Peyer's patch (tissue), 4 donors: ENCODE data around the gene ARMC9. TPM values are rescaled to one million over a fixed set of nuclear protein-coding genes. Genes with fewer than 3 reads are reported as not detected.

Experiments used
- DNase-seq, 3 donors: peaks; one replicate each; pipeline ENCODE4 v3.0.0-alpha.2; 2017 to 2019
- H3K27ac ChIP-seq, 4 donors: fragments of 200-600 bp; sonication (generic); one replicate each; pipeline ENCODE4 v1.5.1; 2016 to 2019
- H3K27me3 ChIP-seq, 2 donors: fragments of 200-600 bp; sonication (generic); one replicate each; pipeline ENCODE4 v1.5.1; 2019
- H3K36me3 ChIP-seq, 3 donors: fragments of 200-600 bp; sonication (generic); one replicate each; pipeline ENCODE4 v1.5.1; 2016 to 2019
- H3K4me1 ChIP-seq, 4 donors: fragments of 200-600 bp; sonication (generic); one replicate each; pipeline ENCODE4 v1.5.1; 2016 to 2019
- H3K4me3 ChIP-seq, 4 donors: fragments of 200-600 bp; sonication (generic); 1 replicate in 3 of 4; 2 replicates in 1 of 4; pipeline ENCODE4 v1.5.1; 2016 to 2019; ENCODE audit warnings: mild to moderate bottlenecking in 1 of 4
- H3K9me3 ChIP-seq, 4 donors: fragments of 200-600 bp; sonication (generic); one replicate each; pipeline ENCODE4 v1.5.1; 2016 to 2019; ENCODE audit warnings: mild to moderate bottlenecking in 1 of 4
- POLR2A ChIP-seq, 2 donors: fragments of 450-650 bp; IDR thresholded peaks; one replicate each; pipeline ENCODE4 v1.5.1; 2017; ENCODE audit warnings: antibody characterized with exemption in 2 of 2, mild to moderate bottlenecking in 2 of 2, moderate library complexity in 2 of 2
- total RNA-seq, 4 donors: library from RNA; depleted of rRNA; stranded (reverse); fragments of >200 nt; gene quantifications; one replicate each; pipeline ENCODE4 v1.1.0, GENCODE V29; 2016
- TF ChIP-seq, protein P1 (sequence below), 6 experiments: fragments of 450-650 bp in 4 of 6; fragments of 200-600 bp in 2 of 6; sonication (generic) in 1 of 6; IDR thresholded peaks; one replicate each; pipeline ENCODE4 v1.5.1; 2017 to 2019; ENCODE audit warnings: antibody characterized with exemption in 6 of 6, mild to moderate bottlenecking in 3 of 6, moderate library complexity in 1 of 6

ARMC9 gene
- total RNA-seq, 4 donors from 2014 or later: 3.3 to 15.7 (median 10.5) TPM

DNA sequence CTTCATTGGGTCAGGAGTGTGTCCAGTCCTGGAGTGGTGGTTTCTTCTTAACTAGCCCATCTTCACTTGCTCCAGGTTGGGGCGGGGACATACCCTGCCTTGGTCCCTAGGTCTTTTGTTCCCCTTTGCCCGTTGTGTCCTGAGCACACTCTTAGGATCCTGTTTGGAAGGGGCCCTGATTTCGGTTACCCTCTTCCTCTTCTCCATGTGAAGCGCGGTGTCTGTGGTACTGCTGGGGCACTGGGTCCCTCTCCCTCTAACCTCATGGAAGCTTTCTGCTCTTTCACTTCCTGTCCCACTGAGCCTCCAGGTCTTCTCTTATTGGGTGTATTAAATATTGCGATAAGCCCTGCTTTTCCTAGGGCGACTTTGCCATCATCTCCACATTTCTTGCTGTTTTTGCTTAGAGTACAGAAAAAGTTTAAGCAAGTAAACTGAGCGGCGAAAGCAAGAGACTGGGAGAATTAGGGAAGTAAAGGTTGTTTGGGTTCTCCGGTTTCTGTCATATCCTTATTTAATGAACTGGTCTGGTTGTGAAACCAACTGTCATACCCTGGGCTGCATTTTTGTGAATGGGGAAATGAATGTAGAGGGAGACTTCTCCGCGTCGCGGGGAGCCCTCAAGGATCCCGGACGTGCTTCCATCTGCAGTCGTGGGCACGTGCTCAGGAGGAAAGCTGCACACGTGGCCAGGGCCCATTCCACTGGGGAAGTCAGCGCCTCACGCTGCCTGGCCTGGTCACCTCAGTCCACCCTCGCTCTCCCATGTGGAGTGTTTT is 123.3 kb downstream of the ARMC9 start:
- TF ChIP-seq POLR2A (IDR thresholded peaks at IDR 0.05): no peak
- TF ChIP-seq, protein P1, sequence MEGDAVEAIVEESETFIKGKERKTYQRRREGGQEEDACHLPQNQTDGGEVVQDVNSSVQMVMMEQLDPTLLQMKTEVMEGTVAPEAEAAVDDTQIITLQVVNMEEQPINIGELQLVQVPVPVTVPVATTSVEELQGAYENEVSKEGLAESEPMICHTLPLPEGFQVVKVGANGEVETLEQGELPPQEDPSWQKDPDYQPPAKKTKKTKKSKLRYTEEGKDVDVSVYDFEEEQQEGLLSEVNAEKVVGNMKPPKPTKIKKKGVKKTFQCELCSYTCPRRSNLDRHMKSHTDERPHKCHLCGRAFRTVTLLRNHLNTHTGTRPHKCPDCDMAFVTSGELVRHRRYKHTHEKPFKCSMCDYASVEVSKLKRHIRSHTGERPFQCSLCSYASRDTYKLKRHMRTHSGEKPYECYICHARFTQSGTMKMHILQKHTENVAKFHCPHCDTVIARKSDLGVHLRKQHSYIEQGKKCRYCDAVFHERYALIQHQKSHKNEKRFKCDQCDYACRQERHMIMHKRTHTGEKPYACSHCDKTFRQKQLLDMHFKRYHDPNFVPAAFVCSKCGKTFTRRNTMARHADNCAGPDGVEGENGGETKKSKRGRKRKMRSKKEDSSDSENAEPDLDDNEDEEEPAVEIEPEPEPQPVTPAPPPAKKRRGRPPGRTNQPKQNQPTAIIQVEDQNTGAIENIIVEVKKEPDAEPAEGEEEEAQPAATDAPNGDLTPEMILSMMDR (IDR thresholded peaks at IDR 0.05): no peak
- Histone ChIP-seq H3K9me3 (no peaks in the 10 kb centered on the region), H3K36me3 (no peaks in the 10 kb centered on the region), H3K4me1 (peaks cover 0 to 7% (median 0%) of the 10 kb centered on the region in 4 donors), H3K27ac (no peak overlapping the region), H3K27me3 (no peaks in the 10 kb centered on the region), H3K4me3 (no peak overlapping the region)
- DNase-seq: peak in 1 of 3 donors; percentile 58

DNA sequence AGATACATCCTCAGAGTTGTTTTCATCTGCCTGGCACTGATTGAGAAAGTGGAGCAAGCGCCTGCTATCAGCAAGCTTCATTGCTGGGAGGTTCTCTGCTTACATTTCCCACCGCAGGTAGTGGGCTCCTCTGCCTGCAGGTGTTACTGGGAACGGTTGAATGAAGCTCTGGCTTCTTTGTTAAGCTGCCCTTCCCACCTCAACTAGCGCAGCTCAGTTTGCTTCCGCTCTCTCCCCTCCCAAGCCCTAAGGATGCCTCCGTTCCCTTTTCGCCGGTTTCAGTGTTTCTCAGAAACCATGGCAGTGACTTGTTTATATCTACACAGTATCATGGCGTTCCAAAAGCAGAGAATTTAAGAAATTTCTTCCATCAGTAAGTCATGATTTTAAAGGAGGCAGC is 124.9 kb downstream of the ARMC9 start:
- TF ChIP-seq POLR2A (IDR thresholded peaks at IDR 0.05): no peak
- TF ChIP-seq, protein P1 (IDR thresholded peaks at IDR 0.05): no peak
- Histone ChIP-seq H3K27ac (no peak overlapping the region), H3K4me1 (peaks cover 0 to 7% (median 0%) of the 10 kb centered on the region in 4 donors), H3K9me3 (no peaks in the 10 kb centered on the region), H3K36me3 (no peaks in the 10 kb centered on the region), H3K4me3 (no peak overlapping the region), H3K27me3 (no peaks in the 10 kb centered on the region)
- DNase-seq: no peak

DNA sequence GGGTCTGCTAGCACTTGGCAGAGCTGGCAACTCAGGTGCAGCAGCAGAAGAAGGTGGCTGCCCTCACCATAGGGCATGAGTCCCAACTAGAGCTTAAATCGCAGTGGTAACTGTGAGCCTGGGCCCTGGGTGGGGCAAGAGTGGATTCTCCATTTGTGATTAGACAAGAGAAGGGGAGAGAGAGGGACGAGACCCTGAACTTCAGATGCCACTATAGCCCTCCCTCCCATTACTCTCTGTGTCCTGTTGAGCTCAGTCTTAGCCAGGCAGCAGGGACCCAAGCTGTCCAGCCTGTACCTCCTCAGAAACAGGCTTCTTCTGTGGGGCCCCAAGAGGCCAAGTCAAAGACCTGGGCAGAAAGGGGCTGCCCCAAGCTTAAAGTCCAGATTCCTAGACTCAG is 127.4 kb downstream of the ARMC9 start:
- TF ChIP-seq, protein P1 (IDR thresholded peaks at IDR 0.05): no peak
- TF ChIP-seq POLR2A (IDR thresholded peaks at IDR 0.05): no peak
- peak in 1 of 3 donors; percentile 25 for DNase-seq

DNA sequence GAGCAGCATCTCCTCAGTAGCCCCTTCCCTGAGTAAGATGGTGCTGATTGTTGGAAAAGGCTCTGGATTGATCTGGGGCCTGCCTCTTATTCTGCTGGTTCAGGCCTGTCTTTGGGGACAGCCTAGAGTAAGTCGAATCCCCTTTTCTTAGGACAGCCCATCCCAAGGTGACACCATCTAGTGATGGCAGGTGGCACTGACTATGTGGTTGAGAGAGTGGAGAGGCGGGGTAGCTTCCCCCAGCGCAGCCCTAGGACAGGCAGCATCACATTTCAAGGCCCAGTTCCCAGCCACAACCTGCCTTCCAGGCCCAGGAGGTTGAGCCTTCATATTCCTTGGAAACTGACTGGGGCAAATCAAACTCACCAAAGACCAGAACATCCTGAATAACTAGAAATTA is 128.0 kb downstream of the ARMC9 start:
- Histone ChIP-seq H3K27me3 (no peaks in the 10 kb centered on the region), H3K36me3 (no peaks in the 10 kb centered on the region), H3K9me3 (no peaks in the 10 kb centered on the region), H3K4me1 (no peaks in the 10 kb centered on the region), H3K27ac (no peak overlapping the region), H3K4me3 (no peak overlapping the region)
- TF ChIP-seq, protein P1 (IDR thresholded peaks at IDR 0.05): no peak
- TF ChIP-seq POLR2A (IDR thresholded peaks at IDR 0.05): no peak
- peak in 1 of 3 donors; percentile 16 for DNase-seq

More for the DNA sequence above, 127.4 kb downstream of the ARMC9 start:
- Histone ChIP-seq H3K27me3 (no peaks in the 10 kb centered on the region), H3K36me3 (no peaks in the 10 kb centered on the region), H3K27ac (no peak overlapping the region), H3K9me3 (no peaks in the 10 kb centered on the region), H3K4me1 (no peaks in the 10 kb centered on the region), H3K4me3 (no peak overlapping the region)

DNA sequence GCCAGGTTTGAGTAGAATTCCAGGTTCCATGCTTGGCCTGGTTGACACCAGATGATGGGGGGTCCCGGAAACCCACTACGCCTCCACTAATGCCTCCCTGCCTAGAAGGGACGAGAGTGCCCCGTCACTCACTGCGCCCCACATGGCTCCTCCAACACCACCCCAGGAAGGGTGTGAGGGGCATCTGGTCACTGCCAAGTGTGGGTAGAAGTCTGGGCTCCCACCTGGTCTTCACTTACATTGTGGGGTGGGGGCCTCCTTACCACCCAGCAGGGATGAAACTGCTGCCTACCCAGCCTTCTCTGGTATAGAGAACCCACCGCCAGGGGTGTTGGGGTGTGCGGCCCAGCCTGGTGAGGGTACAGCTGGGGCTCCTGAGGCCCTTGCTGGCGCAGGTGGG is 131.9 kb downstream of the ARMC9 start:
- H3K36me3 ChIP-seq: no peaks in the 10 kb centered on the region
- H3K4me1 ChIP-seq: no peaks in the 10 kb centered on the region
- no peaks in the 10 kb centered on the region for H3K9me3 ChIP-seq
- no peak overlapping the region for H3K27ac ChIP-seq
- no peak overlapping the region for H3K4me3 ChIP-seq
- TF ChIP-seq, protein P1 (IDR thresholded peaks at IDR 0.05): no peak
- TF ChIP-seq POLR2A (IDR thresholded peaks at IDR 0.05): no peak
- DNase-seq: peak in 1 of 3 donors; percentile 9
- H3K27me3 ChIP-seq: no peaks in the 10 kb centered on the region
